OCI-LY7 (cell line): ENCODE measurements around the gene NFATC3. TPM values are rescaled to one million over a fixed set of nuclear protein-coding genes. Genes with fewer than 3 reads are reported as not detected.

ENCODE experiments used
- BruUV-seq: library from RNA; stranded (reverse); fragments of 400-500 nt; replicated peaks from 2 replicates; lab custom pipeline; 2021; lab: Mats Ljungman, UMichigan
- CTCF ChIA-PET: fragments of 300-600 bp; sonication (Branson Sonifier 250); formaldehyde crosslinking; loops from one replicate; lab custom pipeline; 2022; ENCODE audit warnings: antibody characterized with exemption; ENCODE audit not compliant: unreplicated experiment; lab: Charles Lee
- POLR2A ChIA-PET: fragments of 300-600 bp; sonication (Branson Sonifier 250); formaldehyde crosslinking; loops from one replicate; lab custom pipeline; 2022; ENCODE audit warnings: antibody characterized with exemption; lab: Charles Lee
- DNase-seq: peaks from one replicate; pipeline ENCODE4 v3.0.0-alpha.2; 2015; ENCODE audit warnings: low spot score
- H2AFZ ChIP-seq: fragments of 200-600 bp; sonication (generic), shearing (Covaris generic); 2 replicates; pipeline ENCODE4 v1.6.1; 2014; ENCODE audit warnings: mild to moderate bottlenecking, antibody characterized with exemption, low read length, moderate library complexity
- H3K27ac ChIP-seq: fragments of 200-600 bp; sonication (generic); 2 replicates; pipeline ENCODE4 v1.5.1; 2014; ENCODE audit warnings: mixed run types, low read depth, mild to moderate bottlenecking, moderate library complexity, low read length, inconsistent platforms; ENCODE audit not compliant: poor library complexity, severe bottlenecking
- H3K36me3 ChIP-seq: fragments of 200-600 bp; sonication (generic); 2 replicates; pipeline ENCODE4 v1.6.1; 2014; ENCODE audit warnings: mild to moderate bottlenecking, antibody characterized with exemption, low read length, moderate library complexity, mixed read lengths; ENCODE audit not compliant: insufficient read depth
- H3K4me1 ChIP-seq: fragments of 200-600 bp; sonication (generic); 2 replicates; pipeline ENCODE4 v1.5.1; 2014; ENCODE audit warnings: mild to moderate bottlenecking, low read length; ENCODE audit not compliant: insufficient read depth, poor library complexity, severe bottlenecking
- H3K4me2 ChIP-seq: fragments of 200-600 bp; sonication (generic); 2 replicates; pipeline ENCODE4 v1.6.1; 2014; ENCODE audit warnings: mild to moderate bottlenecking, low read length
- H3K4me3 ChIP-seq: fragments of 200-600 bp; sonication (generic); 2 replicates; pipeline ENCODE4 v1.5.1; 2014; ENCODE audit warnings: mild to moderate bottlenecking, low read depth, low read length; ENCODE audit not compliant: poor library complexity, severe bottlenecking
- H3K79me2 ChIP-seq: fragments of 200-600 bp; sonication (generic); 2 replicates; pipeline ENCODE4 v1.6.1; 2016; ENCODE audit warnings: low read depth, mild to moderate bottlenecking, low read length, moderate library complexity, mixed read lengths; ENCODE audit not compliant: insufficient read depth
- H3K9me2 ChIP-seq: fragments of 200-600 bp; sonication (generic); 2 replicates; pipeline ENCODE4 v1.6.1; 2016; ENCODE audit warnings: mild to moderate bottlenecking, low read length, mixed read lengths; ENCODE audit not compliant: insufficient read depth
- H3K9me3 ChIP-seq: fragments of 200-600 bp; sonication (generic); 2 replicates; pipeline ENCODE4 v1.6.1; 2014; ENCODE audit warnings: mild to moderate bottlenecking, mixed run types, low read length, mixed read lengths
- H4K20me1 ChIP-seq: fragments of 200-600 bp; sonication (generic); 2 replicates; pipeline ENCODE4 v1.6.1; 2014; ENCODE audit warnings: mild to moderate bottlenecking, antibody characterized with exemption, low read length, moderate library complexity, mixed read lengths; ENCODE audit not compliant: insufficient read depth
- EZH2phosphoT487 ChIP-seq: fragments of 200-600 bp; sonication (generic); IDR thresholded peaks from 2 replicates; pipeline ENCODE4 v1.6.1; 2018; ENCODE audit warnings: low read depth, borderline replicate concordance, mild to moderate bottlenecking, mixed run types, antibody characterized with exemption, low read length, moderate library complexity, mixed read lengths
- intact Hi-C: fragments of 100-400 bp; cut with micrococcal nuclease; formaldehyde crosslinking; loops from one replicate; pipeline ENCODE4 v1.10.0; 2022; ENCODE audit not compliant: unreplicated experiment
- total RNA-seq, 2 experiments: library from RNA; depleted of rRNA in 1 of 2; stranded (reverse); fragments of >200 nt in 1 of 2; shearing (Covaris generic) in 1 of 2; gene quantifications; 2 replicates each; pipeline ENCODE4 v1.2.3, GENCODE V29; 2014 to 2022
- TF ChIP-seq, protein P1 (sequence below): fragments of 200-600 bp; sonication (generic); conservative IDR thresholded peaks from 2 replicates; pipeline ENCODE4 v1.5.1; 2014; ENCODE audit warnings: mild to moderate bottlenecking, antibody characterized with exemption, low read length, moderate library complexity, mixed read lengths

The NFATC3 gene
- total RNA-seq, 2 experiments from 2014 or later: 73.4 to 76.0 TPM

DNA sequence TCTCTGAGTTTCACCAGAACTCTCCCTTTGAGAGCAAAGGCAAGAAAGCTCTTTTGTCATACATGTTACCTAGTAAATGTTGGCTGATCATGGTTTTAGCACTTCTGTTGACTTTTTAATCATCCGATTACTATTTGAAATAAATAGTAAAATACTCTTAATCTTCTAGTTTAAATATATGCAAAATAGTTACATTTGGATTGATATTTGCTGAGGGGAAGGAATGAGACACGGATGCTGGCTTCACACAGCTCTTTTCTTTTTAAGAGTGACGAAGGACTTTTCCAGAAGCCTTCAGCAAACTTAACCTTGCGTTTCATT lies 9.4 kb downstream of the NFATC3 start:
- 0 out of 2 replicates have a peak, but pooled peaks cover 4% of the 10 kb centered on the region for H3K9me3 ChIP-seq
- no peak overlapping the region for H3K27ac ChIP-seq
- no TSS peak for BruUV-seq
- TF ChIP-seq EZH2phosphoT487: no peak
- TF ChIP-seq, protein P1, sequence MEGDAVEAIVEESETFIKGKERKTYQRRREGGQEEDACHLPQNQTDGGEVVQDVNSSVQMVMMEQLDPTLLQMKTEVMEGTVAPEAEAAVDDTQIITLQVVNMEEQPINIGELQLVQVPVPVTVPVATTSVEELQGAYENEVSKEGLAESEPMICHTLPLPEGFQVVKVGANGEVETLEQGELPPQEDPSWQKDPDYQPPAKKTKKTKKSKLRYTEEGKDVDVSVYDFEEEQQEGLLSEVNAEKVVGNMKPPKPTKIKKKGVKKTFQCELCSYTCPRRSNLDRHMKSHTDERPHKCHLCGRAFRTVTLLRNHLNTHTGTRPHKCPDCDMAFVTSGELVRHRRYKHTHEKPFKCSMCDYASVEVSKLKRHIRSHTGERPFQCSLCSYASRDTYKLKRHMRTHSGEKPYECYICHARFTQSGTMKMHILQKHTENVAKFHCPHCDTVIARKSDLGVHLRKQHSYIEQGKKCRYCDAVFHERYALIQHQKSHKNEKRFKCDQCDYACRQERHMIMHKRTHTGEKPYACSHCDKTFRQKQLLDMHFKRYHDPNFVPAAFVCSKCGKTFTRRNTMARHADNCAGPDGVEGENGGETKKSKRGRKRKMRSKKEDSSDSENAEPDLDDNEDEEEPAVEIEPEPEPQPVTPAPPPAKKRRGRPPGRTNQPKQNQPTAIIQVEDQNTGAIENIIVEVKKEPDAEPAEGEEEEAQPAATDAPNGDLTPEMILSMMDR: no peak
- POLR2A ChIA-PET: interaction anchor here (0.6 to 1.2 kb wide), 2 partner anchors 20 to 130 kb away, joined by 3 to 6 read pairs; no protein-coding TSS in a partner anchor
- H3K36me3 ChIP-seq: peaks cover 15% of the 10 kb centered on the region
- H4K20me1 ChIP-seq: peaks cover 47% of the 10 kb centered on the region
- no peak overlapping the region for H3K4me3 ChIP-seq
- CTCF ChIA-PET: no interaction called here
- intact Hi-C loops: loop anchor here (1.0 kb wide), 1 partner anchor 135 kb away; no protein-coding TSS in a partner anchor
- no peaks in the 10 kb centered on the region for H3K9me2 ChIP-seq
- H3K79me2 ChIP-seq: peaks cover 100% of the 10 kb centered on the region
- no peak overlapping the region for H2AFZ ChIP-seq
- H3K4me2 ChIP-seq: peak overlapping the region; percentile 53; the same call in 1 of the 2 replicates
- peaks cover 50% of the 10 kb centered on the region for H3K4me1 ChIP-seq
- no peak for DNase-seq

DNA sequence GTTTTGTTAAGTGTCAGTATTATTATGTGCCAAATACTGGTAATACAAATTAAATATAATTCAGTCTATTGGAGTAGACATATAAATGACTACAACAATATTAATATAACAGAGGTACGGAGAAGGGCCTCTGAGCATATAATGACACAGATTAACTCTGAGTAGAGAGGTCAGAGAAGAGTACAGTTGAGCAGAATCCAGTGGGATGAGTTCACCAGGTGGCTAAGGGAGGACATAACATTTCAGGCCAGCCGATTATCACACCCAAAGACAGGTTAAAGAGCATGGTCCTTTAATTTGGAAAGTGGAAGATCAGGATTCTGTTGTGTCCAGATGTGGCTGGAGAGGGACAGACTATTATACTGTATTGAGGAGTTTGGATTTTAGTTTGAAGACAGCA lies 11.3 kb downstream of the NFATC3 start:
- ChIA-PET POLR2A (interaction anchor here (2.2 kb wide), 1 partner anchor 12 kb away, joined by 11 read pairs; the partner anchor contains the start of gene NFATC3), CTCF (no interaction called here)
- no TSS peak for BruUV-seq
- Histone ChIP-seq H4K20me1 (peaks cover 33% of the 10 kb centered on the region), H2AFZ (no peak overlapping the region), H3K79me2 (peaks cover 100% of the 10 kb centered on the region), H3K27ac (no peak overlapping the region), H3K9me3 (0 out of 2 replicates have a peak, but pooled peaks cover 4% of the 10 kb centered on the region), H3K4me3 (no peak overlapping the region), H3K4me1 (peaks cover 31% of the 10 kb centered on the region), H3K36me3 (peaks cover 22% of the 10 kb centered on the region), H3K4me2 (no peak overlapping the region), H3K9me2 (no peaks in the 10 kb centered on the region)
- TF ChIP-seq, protein P1: no peak
- no peak for TF ChIP-seq EZH2phosphoT487
- intact Hi-C loops: no loop called here
- DNase-seq: no peak

DNA sequence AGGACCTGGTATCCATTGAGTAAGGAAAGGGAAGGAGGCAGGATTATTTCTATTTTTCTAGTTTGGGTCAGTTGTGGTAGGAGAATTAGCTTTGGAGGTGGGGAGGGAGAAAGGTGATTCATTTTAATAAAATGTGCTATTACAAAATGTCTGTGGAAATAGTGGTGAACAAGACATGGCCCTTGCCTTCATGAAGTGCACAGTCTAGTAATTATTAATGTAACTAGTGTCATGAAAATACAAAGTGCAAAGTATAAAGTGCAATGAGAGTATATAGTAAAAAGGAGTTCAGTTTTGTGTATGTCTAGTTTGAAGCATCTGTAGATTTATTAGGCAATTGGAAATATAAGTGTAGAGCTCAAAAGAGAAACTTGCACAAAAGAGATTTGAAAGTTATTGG lies 11.9 kb downstream of the NFATC3 start:
- TF ChIP-seq, protein P1: no peak
- TF ChIP-seq EZH2phosphoT487: no peak
- peaks cover 26% of the 10 kb centered on the region for H3K4me1 ChIP-seq
- no peak for DNase-seq
- ChIA-PET POLR2A (interaction anchor here (2.2 kb wide), 1 partner anchor 12 kb away, joined by 11 read pairs; the partner anchor contains the start of gene NFATC3), CTCF (no interaction called here)
- BruUV-seq: no TSS peak
- H3K79me2 ChIP-seq: peaks cover 100% of the 10 kb centered on the region
- H3K4me2 ChIP-seq: no peak overlapping the region
- peaks cover 29% of the 10 kb centered on the region for H4K20me1 ChIP-seq
- H3K9me3 ChIP-seq: 0 out of 2 replicates have a peak, but pooled peaks cover 4% of the 10 kb centered on the region
- H3K36me3 ChIP-seq: peaks cover 26% of the 10 kb centered on the region
- H3K27ac ChIP-seq: no peak overlapping the region
- H3K4me3 ChIP-seq: no peak overlapping the region
- intact Hi-C loops: no loop called here
- no peaks in the 10 kb centered on the region for H3K9me2 ChIP-seq
- no peak overlapping the region for H2AFZ ChIP-seq
